WTC11 (cell line): ENCODE results near the gene NEDD4L. TPM values are rescaled to one million over a fixed set of nuclear protein-coding genes. Genes with fewer than 3 reads are reported as not detected.

Source experiments
- ATAC-seq: fragments of 200-7000 bp; cut with Tn5 transposase; 2 replicates; pipeline ENCODE4 v1.10.0; 2021; ENCODE audit warnings: mild to moderate bottlenecking, moderate library complexity
- CTCF ChIA-PET: fragments of 300-600 bp; sonication (Branson Sonifier 250); formaldehyde crosslinking; loops from one replicate; lab custom pipeline; 2021; ENCODE audit warnings: antibody characterized with exemption; lab: Charles Lee
- POLR2A ChIA-PET: fragments of 350-600 bp; sonication (Branson Sonifier 250); formaldehyde crosslinking; loops from one replicate; lab custom pipeline; 2021; ENCODE audit warnings: antibody characterized with exemption; lab: Charles Lee
- DNase-seq: peaks from one replicate; pipeline ENCODE4 v3.0.0; 2021; ENCODE audit warnings: low spot score
- H3K27ac Mint-ChIP-seq: 2 replicates; pipeline ENCODE4 v1.8.0; 2021; ENCODE audit warnings: mixed read lengths
- H3K27me3 Mint-ChIP-seq: 2 replicates; pipeline ENCODE4 v1.8.0; 2021; ENCODE audit warnings: low read depth, mild to moderate bottlenecking, moderate library complexity, mixed read lengths
- H3K36me3 Mint-ChIP-seq: 2 replicates; pipeline ENCODE4 v1.8.0; 2021; ENCODE audit warnings: mixed read lengths
- H3K4me1 Mint-ChIP-seq: 2 replicates; pipeline ENCODE4 v1.8.0; 2022; ENCODE audit warnings: mixed read lengths
- H3K4me3 Mint-ChIP-seq: 2 replicates; pipeline ENCODE4 v1.8.0; 2021; ENCODE audit warnings: mild to moderate bottlenecking, moderate library complexity, mixed read lengths
- H3K9me3 Mint-ChIP-seq: 2 replicates; pipeline ENCODE4 v1.8.0; 2021; ENCODE audit warnings: mixed read lengths
- CBFB ChIP-seq: sonication (generic); formaldehyde crosslinking; IDR thresholded peaks from 2 replicates; pipeline ENCODE4 v1.8.1; 2022; ENCODE audit warnings: mild to moderate bottlenecking, low read depth, missing genetic modification reagents
- JUN ChIP-seq: sonication (generic); formaldehyde crosslinking; IDR thresholded peaks from 2 replicates; pipeline ENCODE4 v1.8.0; 2023; ENCODE audit warnings: mild to moderate bottlenecking, missing genetic modification reagents
- MYBL2 ChIP-seq: sonication (generic); formaldehyde crosslinking; IDR thresholded peaks from 2 replicates; pipeline ENCODE4 v1.8.1; 2023; ENCODE audit warnings: mild to moderate bottlenecking, moderate library complexity, missing genetic modification reagents
- NFE2L1 ChIP-seq: sonication (generic); formaldehyde crosslinking; IDR thresholded peaks from 2 replicates; pipeline ENCODE4 v1.8.1; 2023; ENCODE audit warnings: missing genetic modification reagents
- NFYB ChIP-seq: sonication (generic); formaldehyde crosslinking; conservative IDR thresholded peaks from 2 replicates; pipeline ENCODE4 v1.8.0; 2022; ENCODE audit warnings: low read depth, missing genetic modification reagents
- NR3C1 ChIP-seq: sonication (generic); formaldehyde crosslinking; conservative IDR thresholded peaks from 2 replicates; pipeline ENCODE4 v1.8.1; 2023; ENCODE audit warnings: low read depth, mild to moderate bottlenecking, missing genetic modification reagents
- PRRX2 ChIP-seq: fragments of 250-450 bp; sonication (Bioruptor Pico); IDR thresholded peaks from 2 replicates; pipeline ENCODE4 v1.8.0; 2021; ENCODE audit warnings: mild to moderate bottlenecking
- TCF7 ChIP-seq: sonication (generic); formaldehyde crosslinking; IDR thresholded peaks from 2 replicates; pipeline ENCODE4 v1.8.0; 2022; ENCODE audit warnings: mild to moderate bottlenecking, low read depth, missing genetic modification reagents, moderate library complexity
- ZNF219 ChIP-seq: sonication (generic); formaldehyde crosslinking; IDR thresholded peaks from 2 replicates; pipeline ENCODE4 v1.8.0; 2023; ENCODE audit warnings: missing genetic modification reagents, mild to moderate bottlenecking, borderline replicate concordance
- ZNF416 ChIP-seq: fragments of 250-450 bp; sonication (Bioruptor Pico); IDR thresholded peaks from 2 replicates; pipeline ENCODE4 v1.9.0; 2021; ENCODE audit warnings: mild to moderate bottlenecking, inconsistent platforms
- ZNF423 ChIP-seq: fragments of 250-450 bp; sonication (Bioruptor Pico); IDR thresholded peaks from 2 replicates; pipeline ENCODE4 v2.1.2; 2022; ENCODE audit warnings: mild to moderate bottlenecking, moderate library complexity
- total RNA-seq: library from RNA; stranded (reverse); gene quantifications from 3 replicates; pipeline ENCODE4 v1.2.3, GENCODE V29; 2021
- TF ChIP-seq, protein P1 (sequence below): sonication (generic); formaldehyde crosslinking; IDR thresholded peaks from 2 replicates; pipeline ENCODE4 v1.8.1; 2022; ENCODE audit warnings: missing genetic modification reagents, borderline replicate concordance
- TF ChIP-seq, protein P2 (sequence below): sonication (generic); formaldehyde crosslinking; IDR thresholded peaks from 2 replicates; pipeline ENCODE4 v1.8.1; 2022; ENCODE audit warnings: mild to moderate bottlenecking, missing genetic modification reagents, moderate library complexity, borderline replicate concordance
- TF ChIP-seq, protein P3 (sequence below): sonication (generic); formaldehyde crosslinking; IDR thresholded peaks from 2 replicates; pipeline ENCODE4 v1.8.1; 2023; ENCODE audit warnings: mild to moderate bottlenecking, missing genetic modification reagents, moderate library complexity
- TF ChIP-seq, protein P4 (sequence below): fragments of 250-450 bp; sonication (Bioruptor Pico); IDR thresholded peaks from 2 replicates; pipeline ENCODE4 v1.9.0; 2021; ENCODE audit warnings: mild to moderate bottlenecking
- TF ChIP-seq, protein P5 (sequence below): sonication (generic); formaldehyde crosslinking; IDR thresholded peaks from 2 replicates; pipeline ENCODE4 v1.8.1; 2023; ENCODE audit warnings: mild to moderate bottlenecking, missing genetic modification reagents
- TF ChIP-seq, protein P6 (sequence below): sonication (generic); formaldehyde crosslinking; IDR thresholded peaks from 2 replicates; pipeline ENCODE4 v1.8.1; 2023; ENCODE audit warnings: mild to moderate bottlenecking, missing genetic modification reagents, borderline replicate concordance
- TF ChIP-seq, protein P7 (sequence below): sonication (generic); formaldehyde crosslinking; IDR thresholded peaks from 2 replicates; pipeline ENCODE4 v1.8.0; 2022; ENCODE audit warnings: mild to moderate bottlenecking, missing genetic modification reagents

Gene NEDD4L
- total RNA-seq, 1 experiment from 2014 or later = 88.0 TPM

DNA sequence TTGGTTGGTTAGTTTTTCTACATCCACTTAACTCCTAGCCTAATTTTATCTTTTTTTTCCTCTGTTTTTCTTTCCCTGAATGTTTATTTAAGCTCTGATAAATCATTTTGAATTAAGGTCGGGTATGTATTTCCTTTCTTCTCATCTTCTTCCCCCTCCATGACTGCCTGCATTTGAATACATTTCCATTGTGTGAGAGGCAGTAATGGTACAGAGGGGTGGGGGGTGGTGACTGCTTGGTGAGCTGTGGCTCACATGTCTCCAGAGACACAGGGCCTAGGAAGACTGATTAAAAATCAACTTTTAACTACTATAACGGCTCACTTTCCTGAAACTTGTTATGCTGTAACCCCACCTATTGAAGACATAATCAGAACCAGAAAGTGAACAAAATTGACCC is 58.0 kb downstream of the NEDD4L start (continued):
- TF ChIP-seq, protein P1, sequence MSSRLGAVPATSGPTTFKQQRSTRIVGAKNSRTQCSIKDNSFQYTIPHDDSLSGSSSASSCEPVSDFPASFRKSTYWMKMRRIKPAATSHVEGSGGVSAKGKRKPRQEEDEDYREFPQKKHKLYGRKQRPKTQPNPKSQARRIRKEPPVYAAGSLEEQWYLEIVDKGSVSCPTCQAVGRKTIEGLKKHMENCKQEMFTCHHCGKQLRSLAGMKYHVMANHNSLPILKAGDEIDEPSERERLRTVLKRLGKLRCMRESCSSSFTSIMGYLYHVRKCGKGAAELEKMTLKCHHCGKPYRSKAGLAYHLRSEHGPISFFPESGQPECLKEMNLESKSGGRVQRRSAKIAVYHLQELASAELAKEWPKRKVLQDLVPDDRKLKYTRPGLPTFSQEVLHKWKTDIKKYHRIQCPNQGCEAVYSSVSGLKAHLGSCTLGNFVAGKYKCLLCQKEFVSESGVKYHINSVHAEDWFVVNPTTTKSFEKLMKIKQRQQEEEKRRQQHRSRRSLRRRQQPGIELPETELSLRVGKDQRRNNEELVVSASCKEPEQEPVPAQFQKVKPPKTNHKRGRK (CRISPR knock-in tag) = no peak
- TF ChIP-seq ZNF219 (CRISPR knock-in tag) = no peak
- TF ChIP-seq, protein P2, sequence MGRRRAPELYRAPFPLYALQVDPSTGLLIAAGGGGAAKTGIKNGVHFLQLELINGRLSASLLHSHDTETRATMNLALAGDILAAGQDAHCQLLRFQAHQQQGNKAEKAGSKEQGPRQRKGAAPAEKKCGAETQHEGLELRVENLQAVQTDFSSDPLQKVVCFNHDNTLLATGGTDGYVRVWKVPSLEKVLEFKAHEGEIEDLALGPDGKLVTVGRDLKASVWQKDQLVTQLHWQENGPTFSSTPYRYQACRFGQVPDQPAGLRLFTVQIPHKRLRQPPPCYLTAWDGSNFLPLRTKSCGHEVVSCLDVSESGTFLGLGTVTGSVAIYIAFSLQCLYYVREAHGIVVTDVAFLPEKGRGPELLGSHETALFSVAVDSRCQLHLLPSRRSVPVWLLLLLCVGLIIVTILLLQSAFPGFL = no peak
- TF ChIP-seq ZNF423 = no peak
- TF ChIP-seq, protein P3, sequence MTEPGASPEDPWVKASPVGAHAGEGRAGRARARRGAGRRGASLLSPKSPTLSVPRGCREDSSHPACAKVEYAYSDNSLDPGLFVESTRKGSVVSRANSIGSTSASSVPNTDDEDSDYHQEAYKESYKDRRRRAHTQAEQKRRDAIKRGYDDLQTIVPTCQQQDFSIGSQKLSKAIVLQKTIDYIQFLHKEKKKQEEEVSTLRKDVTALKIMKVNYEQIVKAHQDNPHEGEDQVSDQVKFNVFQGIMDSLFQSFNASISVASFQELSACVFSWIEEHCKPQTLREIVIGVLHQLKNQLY (CRISPR knock-in tag) = no peak
- TF ChIP-seq ZNF416 (CRISPR knock-in tag) = no peak
- TF ChIP-seq, protein P4, sequence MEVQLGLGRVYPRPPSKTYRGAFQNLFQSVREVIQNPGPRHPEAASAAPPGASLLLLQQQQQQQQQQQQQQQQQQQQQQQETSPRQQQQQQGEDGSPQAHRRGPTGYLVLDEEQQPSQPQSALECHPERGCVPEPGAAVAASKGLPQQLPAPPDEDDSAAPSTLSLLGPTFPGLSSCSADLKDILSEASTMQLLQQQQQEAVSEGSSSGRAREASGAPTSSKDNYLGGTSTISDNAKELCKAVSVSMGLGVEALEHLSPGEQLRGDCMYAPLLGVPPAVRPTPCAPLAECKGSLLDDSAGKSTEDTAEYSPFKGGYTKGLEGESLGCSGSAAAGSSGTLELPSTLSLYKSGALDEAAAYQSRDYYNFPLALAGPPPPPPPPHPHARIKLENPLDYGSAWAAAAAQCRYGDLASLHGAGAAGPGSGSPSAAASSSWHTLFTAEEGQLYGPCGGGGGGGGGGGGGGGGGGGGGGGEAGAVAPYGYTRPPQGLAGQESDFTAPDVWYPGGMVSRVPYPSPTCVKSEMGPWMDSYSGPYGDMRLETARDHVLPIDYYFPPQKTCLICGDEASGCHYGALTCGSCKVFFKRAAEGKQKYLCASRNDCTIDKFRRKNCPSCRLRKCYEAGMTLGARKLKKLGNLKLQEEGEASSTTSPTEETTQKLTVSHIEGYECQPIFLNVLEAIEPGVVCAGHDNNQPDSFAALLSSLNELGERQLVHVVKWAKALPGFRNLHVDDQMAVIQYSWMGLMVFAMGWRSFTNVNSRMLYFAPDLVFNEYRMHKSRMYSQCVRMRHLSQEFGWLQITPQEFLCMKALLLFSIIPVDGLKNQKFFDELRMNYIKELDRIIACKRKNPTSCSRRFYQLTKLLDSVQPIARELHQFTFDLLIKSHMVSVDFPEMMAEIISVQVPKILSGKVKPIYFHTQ (CRISPR knock-in tag) = no peak
- TF ChIP-seq MYBL2 = no peak

DNA sequence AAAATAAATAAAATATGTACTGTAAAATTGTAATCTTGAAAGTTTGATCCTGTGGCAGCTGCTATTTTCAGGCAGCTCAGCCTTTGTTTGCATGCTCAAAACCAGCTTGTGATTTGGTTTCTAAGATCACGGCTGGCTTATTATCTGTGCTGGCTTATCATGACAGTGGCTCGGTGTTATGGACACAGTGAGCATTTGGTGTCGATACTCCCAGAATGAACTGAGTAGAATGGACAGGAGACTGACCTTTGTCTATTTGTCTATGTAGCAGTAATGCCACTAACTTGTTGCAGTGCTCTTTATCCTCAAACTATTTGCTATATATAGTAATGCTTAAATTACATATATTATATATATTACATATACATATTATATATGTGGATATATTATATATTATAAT is 58.8 kb downstream of the NEDD4L start:
- Mint-ChIP-seq H3K36me3 (0 out of 2 replicates have a peak, but pooled peaks cover 2% of the 10 kb centered on the region), H3K27ac (no peak overlapping the region), H3K4me3 (no peak overlapping the region), H3K9me3 (no peaks in the 10 kb centered on the region), H3K27me3 (no peaks in the 10 kb centered on the region), H3K4me1 (peaks cover 76% of the 10 kb centered on the region)
- ATAC-seq = no peak
- CTCF ChIA-PET = interaction anchor here (1.2 to 2.6 kb wide), 2 partner anchors 19 to 23 kb away, joined by 3 to 15 read pairs; no protein-coding TSS in a partner anchor
- no peak for DNase-seq
- POLR2A ChIA-PET = no interaction called here
- TF ChIP-seq ZNF219 (CRISPR knock-in tag) (no peak), NR3C1 (no peak), JUN (CRISPR knock-in tag) (no peak), PRRX2 (CRISPR knock-in tag) (no peak), NFYB (CRISPR knock-in tag) (no peak), NFE2L1 (CRISPR knock-in tag) (no peak), CBFB (CRISPR knock-in tag) (no peak), TCF7 (no peak)
- TF ChIP-seq, protein P5, sequence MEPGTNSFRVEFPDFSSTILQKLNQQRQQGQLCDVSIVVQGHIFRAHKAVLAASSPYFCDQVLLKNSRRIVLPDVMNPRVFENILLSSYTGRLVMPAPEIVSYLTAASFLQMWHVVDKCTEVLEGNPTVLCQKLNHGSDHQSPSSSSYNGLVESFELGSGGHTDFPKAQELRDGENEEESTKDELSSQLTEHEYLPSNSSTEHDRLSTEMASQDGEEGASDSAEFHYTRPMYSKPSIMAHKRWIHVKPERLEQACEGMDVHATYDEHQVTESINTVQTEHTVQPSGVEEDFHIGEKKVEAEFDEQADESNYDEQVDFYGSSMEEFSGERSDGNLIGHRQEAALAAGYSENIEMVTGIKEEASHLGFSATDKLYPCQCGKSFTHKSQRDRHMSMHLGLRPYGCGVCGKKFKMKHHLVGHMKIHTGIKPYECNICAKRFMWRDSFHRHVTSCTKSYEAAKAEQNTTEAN (CRISPR knock-in tag) = no peak
- TF ChIP-seq, protein P3 (CRISPR knock-in tag) = no peak
- TF ChIP-seq, protein P6, sequence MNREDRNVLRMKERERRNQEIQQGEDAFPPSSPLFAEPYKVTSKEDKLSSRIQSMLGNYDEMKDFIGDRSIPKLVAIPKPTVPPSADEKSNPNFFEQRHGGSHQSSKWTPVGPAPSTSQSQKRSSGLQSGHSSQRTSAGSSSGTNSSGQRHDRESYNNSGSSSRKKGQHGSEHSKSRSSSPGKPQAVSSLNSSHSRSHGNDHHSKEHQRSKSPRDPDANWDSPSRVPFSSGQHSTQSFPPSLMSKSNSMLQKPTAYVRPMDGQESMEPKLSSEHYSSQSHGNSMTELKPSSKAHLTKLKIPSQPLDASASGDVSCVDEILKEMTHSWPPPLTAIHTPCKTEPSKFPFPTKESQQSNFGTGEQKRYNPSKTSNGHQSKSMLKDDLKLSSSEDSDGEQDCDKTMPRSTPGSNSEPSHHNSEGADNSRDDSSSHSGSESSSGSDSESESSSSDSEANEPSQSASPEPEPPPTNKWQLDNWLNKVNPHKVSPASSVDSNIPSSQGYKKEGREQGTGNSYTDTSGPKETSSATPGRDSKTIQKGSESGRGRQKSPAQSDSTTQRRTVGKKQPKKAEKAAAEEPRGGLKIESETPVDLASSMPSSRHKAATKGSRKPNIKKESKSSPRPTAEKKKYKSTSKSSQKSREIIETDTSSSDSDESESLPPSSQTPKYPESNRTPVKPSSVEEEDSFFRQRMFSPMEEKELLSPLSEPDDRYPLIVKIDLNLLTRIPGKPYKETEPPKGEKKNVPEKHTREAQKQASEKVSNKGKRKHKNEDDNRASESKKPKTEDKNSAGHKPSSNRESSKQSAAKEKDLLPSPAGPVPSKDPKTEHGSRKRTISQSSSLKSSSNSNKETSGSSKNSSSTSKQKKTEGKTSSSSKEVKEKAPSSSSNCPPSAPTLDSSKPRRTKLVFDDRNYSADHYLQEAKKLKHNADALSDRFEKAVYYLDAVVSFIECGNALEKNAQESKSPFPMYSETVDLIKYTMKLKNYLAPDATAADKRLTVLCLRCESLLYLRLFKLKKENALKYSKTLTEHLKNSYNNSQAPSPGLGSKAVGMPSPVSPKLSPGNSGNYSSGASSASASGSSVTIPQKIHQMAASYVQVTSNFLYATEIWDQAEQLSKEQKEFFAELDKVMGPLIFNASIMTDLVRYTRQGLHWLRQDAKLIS = no peak
- TF ChIP-seq, protein P7, sequence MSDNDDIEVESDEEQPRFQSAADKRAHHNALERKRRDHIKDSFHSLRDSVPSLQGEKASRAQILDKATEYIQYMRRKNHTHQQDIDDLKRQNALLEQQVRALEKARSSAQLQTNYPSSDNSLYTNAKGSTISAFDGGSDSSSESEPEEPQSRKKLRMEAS = no peak
- TF ChIP-seq, protein P1 (CRISPR knock-in tag) = no peak
